Memory B cell (primary cell): ENCODE measurements around the gene SEZ6.

Experiments
- ATAC-seq: fragments of 150-1000 bp; cut with Tn5 transposase; 2 replicates; pipeline ENCODE4 v1.10.0; 2021; ENCODE audit warnings: low read depth, mild to moderate bottlenecking, moderate library complexity
- DNase-seq, 2 donors: peaks; one replicate each; pipeline ENCODE4 v3.0.0; 2022; ENCODE audit warnings: low spot score in 2 of 2
- H3K27ac Mint-ChIP-seq: one replicate; pipeline ENCODE4 v1.8.0; 2022; ENCODE audit warnings: mild to moderate bottlenecking, moderate library complexity, mixed read lengths
- H3K27me3 Mint-ChIP-seq: one replicate; pipeline ENCODE4 v1.8.0; 2022; ENCODE audit warnings: mixed read lengths
- H3K36me3 Mint-ChIP-seq: one replicate; pipeline ENCODE4 v1.8.0; 2022; ENCODE audit warnings: mild to moderate bottlenecking, mixed read lengths
- H3K4me1 Mint-ChIP-seq: one replicate; pipeline ENCODE4 v1.8.0; 2022; ENCODE audit warnings: mixed read lengths
- H3K4me3 Mint-ChIP-seq: one replicate; pipeline ENCODE4 v1.8.0; 2022; ENCODE audit warnings: mild to moderate bottlenecking, moderate library complexity, mixed read lengths
- H3K9me3 Mint-ChIP-seq: one replicate; pipeline ENCODE4 v1.8.0; 2022; ENCODE audit warnings: mixed read lengths

Gene SEZ6

DNA sequence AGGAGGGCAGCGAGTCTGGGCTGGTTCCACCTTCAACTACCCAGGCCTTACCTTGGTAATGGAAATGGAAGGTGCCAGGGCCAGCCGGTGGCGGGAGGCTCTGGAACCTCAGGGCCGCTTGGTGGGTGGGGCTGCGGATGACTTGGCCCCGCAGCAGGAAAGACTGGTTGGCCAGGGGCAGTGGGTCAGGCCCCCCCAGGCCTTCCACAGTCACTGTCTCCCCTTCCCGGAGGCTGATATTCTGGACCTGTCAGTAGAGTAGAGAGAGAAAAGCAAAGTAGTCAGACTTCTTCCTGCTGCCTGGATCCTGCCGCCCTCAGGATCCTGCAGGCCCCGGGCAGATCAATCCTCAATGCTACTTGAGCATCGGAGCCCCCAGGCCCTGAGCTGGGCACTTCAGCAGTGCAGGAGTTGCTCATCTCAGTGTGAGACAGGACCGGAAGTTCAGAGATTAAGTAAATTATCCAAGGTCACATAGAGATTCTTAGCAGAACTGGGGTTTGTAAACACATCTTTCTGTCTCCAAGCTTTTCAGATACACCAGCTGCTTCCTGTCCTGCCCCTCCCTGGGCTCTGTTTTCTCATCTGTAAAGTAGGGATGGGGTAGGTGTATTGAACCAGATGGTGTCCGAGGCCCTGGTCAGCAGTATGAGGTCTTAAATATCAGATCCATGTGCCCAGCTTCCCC is 36.0 kb downstream of the SEZ6 start:
- ATAC-seq = no peak
- Mint-ChIP-seq H3K36me3 (no peaks in the 10 kb centered on the region), H3K4me1 (peaks cover 8% of the 10 kb centered on the region), H3K9me3 (no peaks in the 10 kb centered on the region), H3K4me3 (no peak overlapping the region), H3K27ac (no peak overlapping the region), H3K27me3 (peaks cover 4% of the 10 kb centered on the region)
- DNase-seq = no peak

DNA sequence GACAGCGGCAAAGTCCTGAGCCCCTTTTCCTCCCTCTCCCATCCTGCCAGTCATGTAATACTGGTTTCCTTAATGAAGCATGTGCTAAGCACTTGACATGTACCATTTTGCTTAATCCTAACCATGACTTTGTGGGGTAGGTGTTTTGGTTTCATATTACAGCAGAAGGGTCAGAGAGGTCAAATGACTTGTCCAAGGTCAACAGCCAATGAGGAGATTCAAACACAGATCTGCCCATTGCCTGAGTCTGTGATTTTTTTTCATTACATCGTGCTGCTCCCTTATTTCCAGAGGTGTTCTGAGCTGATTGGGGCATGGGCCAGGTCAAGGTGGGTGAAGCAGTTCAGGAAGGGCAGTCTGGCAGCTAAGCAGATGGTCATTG is 36.9 kb downstream of the SEZ6 start:
- H3K4me3 Mint-ChIP-seq = no peak overlapping the region
- no peaks in the 10 kb centered on the region for H3K36me3 Mint-ChIP-seq
- peaks cover 4% of the 10 kb centered on the region for H3K27me3 Mint-ChIP-seq
- peak overlapping the region; percentile 42 for H3K27ac Mint-ChIP-seq
- no peaks in the 10 kb centered on the region for H3K9me3 Mint-ChIP-seq
- DNase-seq = no peak
- peaks cover 8% of the 10 kb centered on the region for H3K4me1 Mint-ChIP-seq
- ATAC-seq = no peak

DNA sequence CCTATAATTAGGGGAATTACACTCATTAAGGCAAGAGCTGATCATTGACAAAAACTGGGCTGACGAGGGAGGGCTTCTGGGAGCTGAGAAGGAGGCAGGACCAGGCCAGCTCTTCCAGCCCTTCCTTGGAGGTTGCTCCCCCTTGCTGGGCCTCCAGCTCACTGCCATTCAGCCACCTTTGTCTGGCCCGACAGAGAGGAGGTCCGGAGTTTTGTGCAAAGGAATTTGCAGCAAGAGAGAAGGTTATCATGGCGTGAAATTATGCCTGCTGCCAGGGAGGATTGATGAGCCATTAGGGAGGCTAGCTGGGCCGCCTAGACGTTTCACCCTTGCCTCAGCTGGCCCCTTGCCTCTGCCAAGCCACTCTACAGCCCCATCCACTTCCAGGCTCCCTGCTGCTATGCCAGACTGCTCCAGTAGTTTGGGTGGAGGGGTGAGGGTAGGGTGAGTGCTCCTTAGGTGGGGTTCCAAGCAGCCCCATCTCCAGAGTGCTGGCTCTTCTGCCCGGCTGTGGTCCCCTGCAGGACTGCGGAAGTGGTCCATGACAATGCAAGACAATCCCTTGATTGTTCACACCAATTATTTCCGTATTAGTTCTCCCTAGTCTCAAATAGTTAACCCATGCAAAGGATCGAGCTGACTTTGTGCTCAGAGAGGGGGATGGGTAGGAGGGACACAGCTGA is 37.5 kb downstream of the SEZ6 start:
- H3K4me1 Mint-ChIP-seq = peaks cover 8% of the 10 kb centered on the region

DNA sequence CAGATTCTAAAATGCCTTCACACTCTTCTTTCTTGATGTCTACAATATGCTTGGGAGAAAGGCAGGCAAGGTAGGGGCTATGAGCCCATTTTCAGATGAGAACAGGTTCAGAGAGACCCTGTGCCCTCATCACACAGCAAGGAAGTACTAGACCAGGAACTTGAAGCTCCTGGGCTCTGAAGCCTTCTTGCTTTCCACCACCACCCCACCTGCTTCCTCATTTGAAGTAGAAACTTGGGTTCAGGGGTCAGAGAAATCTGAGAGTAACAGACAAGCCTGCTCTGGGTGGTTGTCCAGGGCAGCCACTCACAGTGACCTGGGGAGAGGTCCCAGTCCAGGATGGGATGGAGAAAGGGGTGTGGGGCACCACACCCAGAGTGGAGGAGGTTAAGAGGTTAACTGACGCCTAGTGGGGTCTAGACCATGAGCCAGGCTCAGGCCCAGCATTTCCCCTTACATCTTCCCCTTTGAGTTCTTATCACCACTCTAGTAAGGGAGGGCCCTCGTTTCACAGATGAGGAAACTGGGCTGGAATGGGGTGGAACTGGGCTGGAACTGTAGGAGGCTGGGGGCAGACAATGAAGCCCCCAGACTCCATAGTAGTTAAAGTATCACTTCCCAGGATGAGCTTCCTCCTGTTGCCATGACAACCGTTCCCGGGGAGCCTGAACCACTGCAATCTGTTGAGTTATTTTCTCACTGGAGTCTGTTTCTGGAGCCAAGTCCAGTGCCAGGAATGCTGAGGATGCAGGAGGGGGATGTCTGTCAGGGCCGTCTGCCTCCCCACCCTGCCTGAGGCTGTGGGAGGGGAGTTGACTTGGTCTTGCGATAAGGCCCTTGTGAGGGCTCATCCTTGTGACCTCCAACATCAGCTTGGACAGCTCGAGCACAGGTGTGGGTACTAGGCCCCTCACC is 38.4 kb downstream of the SEZ6 start:
- H3K9me3 Mint-ChIP-seq = no peaks in the 10 kb centered on the region
- peak overlapping the region; percentile 16 for H3K27ac Mint-ChIP-seq
- H3K27me3 Mint-ChIP-seq = peaks cover 11% of the 10 kb centered on the region
- H3K36me3 Mint-ChIP-seq = no peaks in the 10 kb centered on the region
- H3K4me1 Mint-ChIP-seq = peaks cover 8% of the 10 kb centered on the region
- DNase-seq = no peak
- ATAC-seq = peak; percentile 73
- no peak overlapping the region for H3K4me3 Mint-ChIP-seq

More for the DNA sequence above, 37.5 kb downstream of the SEZ6 start:
- no peak for DNase-seq
- peak overlapping the region; percentile 42 for H3K27ac Mint-ChIP-seq
- H3K36me3 Mint-ChIP-seq = no peaks in the 10 kb centered on the region
- H3K9me3 Mint-ChIP-seq = no peaks in the 10 kb centered on the region
- H3K4me3 Mint-ChIP-seq = no peak overlapping the region
- H3K27me3 Mint-ChIP-seq = peaks cover 8% of the 10 kb centered on the region
- no peak for ATAC-seq

DNA sequence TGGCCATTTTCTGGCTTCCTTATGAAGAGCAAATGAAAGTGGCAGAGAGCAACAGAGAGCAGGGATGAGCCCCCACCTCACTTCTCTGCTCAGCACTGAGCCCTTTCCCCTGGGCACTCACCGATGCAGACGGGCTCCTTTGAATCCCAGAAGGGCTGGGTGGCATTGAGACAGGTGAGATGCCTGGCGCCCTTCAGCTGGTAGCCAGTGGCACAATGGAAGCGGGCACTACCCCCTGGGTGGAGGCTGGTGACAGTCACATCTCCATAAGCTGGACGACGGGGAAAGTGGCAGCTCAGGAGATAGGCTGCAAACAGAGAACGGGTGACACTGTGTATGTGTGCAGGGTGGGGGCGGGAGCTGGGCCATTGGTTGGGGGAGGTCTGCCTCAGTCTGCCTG is 42.0 kb downstream of the SEZ6 start:
- H3K9me3 Mint-ChIP-seq = no peaks in the 10 kb centered on the region
- DNase-seq (no peak), ATAC-seq (no peak)
- peaks cover 8% of the 10 kb centered on the region for H3K4me1 Mint-ChIP-seq
- H3K4me3 Mint-ChIP-seq = no peak overlapping the region
- H3K36me3 Mint-ChIP-seq = no peaks in the 10 kb centered on the region
- no peak overlapping the region for H3K27ac Mint-ChIP-seq
- H3K27me3 Mint-ChIP-seq = peaks cover 7% of the 10 kb centered on the region

DNA sequence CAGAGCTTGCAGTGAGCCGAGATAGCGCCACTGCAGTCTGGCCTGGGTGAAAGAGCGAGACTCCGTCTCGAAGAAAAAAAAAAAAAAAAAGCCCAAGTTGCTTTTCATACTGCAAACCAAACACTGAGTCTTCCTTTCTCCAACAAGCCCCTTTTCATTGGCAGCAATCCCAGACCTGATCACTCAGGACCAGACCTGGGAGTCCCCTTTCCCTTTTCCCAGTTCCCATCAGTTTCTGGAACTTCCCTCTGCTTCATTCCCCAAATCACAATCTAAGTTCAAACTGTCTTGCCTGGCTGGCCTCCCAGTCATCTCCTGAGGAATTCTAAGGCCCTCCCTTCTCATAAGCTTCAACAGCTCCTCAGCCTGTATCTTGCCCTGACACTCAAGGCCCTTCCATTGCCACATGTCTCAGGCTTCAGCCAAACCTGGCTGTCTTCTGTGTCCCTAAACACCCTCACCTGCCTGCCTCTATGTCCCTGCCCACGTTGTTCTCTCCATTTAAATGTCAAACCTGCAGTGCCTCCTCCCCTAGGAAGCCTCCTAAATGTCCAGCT is 42.7 kb downstream of the SEZ6 start:
- no peak overlapping the region for H3K27ac Mint-ChIP-seq
- no peak for DNase-seq
- H3K27me3 Mint-ChIP-seq = peaks cover 7% of the 10 kb centered on the region
- H3K4me1 Mint-ChIP-seq = peaks cover 8% of the 10 kb centered on the region
- no peaks in the 10 kb centered on the region for H3K9me3 Mint-ChIP-seq
- no peak for ATAC-seq
- no peak overlapping the region for H3K4me3 Mint-ChIP-seq
- no peaks in the 10 kb centered on the region for H3K36me3 Mint-ChIP-seq

DNA sequence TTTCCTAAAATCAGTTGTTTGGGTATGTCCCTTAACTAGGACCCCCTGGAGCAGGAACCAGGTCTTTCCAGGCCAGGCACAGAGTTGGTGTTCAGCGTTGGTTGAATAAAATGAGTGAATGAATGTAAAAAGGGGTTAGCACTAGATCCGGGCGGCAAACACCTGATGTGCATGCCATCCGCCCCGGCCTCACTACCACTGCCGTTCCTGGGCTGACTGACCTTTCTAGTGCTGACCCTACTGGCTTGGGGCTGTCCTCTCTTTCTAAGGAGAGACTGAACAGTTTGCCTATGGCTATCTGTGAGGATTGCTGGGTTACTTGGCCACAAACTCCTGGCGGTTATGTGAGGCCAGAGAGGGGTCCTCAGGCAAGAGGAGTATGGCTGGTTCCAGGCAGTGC is 44.4 kb downstream of the SEZ6 start:
- ATAC-seq = no peak
- Mint-ChIP-seq H3K36me3 (no peaks in the 10 kb centered on the region), H3K4me3 (no peak overlapping the region)

DNA sequence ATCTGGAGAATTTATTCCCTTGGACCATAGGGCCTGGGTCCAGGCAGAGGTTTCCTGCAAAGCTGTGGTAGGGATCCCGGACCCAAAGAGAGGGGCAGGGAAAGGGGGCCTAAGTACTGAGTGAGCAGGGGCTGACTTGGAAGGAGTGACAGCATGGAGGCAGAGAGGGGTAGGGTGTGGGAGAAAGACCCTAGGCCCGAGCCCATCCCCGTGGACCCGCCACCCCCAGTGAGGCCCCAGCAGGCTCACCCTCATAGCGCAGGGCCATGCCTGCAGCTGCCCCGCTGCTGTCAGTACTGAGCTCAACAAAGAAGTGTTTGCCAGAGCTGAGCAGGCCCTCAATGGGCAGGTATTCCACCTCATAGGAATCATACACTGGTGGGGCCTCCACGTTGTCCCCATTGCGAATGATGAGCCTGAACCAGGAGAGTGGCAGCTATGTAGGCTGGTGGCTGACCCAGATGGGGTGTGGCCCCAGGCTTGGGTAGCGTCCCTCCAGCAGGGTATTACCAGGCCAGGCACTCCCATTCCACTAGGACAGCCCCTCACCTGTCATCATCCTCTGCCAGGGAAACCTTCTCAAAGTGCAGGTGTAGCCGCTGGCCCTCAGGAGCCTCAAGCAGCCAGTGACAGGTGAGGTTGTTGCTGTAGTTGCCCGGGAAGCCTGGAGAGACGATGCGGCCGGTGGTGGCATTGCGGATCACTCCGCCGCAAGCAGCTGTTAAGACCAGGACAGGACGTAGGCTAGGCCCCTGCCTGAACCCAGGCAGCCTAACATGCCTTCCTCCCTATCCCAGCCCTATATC is 45.4 kb downstream of the SEZ6 start:
- ATAC-seq = no peak
- Mint-ChIP-seq H3K27me3 (peaks cover 7% of the 10 kb centered on the region), H3K27ac (no peak overlapping the region)

More for the DNA sequence above, 44.4 kb downstream of the SEZ6 start:
- no peak overlapping the region for H3K27ac Mint-ChIP-seq
- H3K4me1 Mint-ChIP-seq = peaks cover 4% of the 10 kb centered on the region
- no peaks in the 10 kb centered on the region for H3K9me3 Mint-ChIP-seq
- no peak for DNase-seq
- peaks cover 7% of the 10 kb centered on the region for H3K27me3 Mint-ChIP-seq

DNA sequence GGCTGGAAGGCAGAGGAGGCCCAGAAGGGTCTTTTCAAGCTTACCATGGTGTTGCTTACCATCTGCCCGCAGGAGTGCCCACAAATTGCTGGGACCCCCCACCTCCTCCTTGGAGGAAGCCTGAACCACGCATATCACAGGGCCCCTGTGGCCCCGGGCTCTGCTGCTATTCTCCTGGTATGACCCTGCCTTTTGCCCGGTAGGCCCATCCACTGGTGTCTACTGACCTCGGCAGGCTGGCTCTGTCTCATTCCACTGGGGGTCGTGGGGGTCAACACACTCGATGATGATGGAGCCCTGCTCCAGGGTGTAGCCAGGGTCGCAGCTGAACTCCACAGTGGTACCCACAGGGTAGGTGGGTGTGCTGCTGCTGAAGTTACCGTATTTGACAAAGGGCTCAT is 46.4 kb downstream of the SEZ6 start:
- no peaks in the 10 kb centered on the region for H3K4me1 Mint-ChIP-seq
- DNase-seq (no peak), ATAC-seq (no peak)
- no peaks in the 10 kb centered on the region for H3K9me3 Mint-ChIP-seq
- H3K27ac Mint-ChIP-seq = no peak overlapping the region
- H3K27me3 Mint-ChIP-seq = peaks cover 7% of the 10 kb centered on the region
- no peak overlapping the region for H3K4me3 Mint-ChIP-seq
- H3K36me3 Mint-ChIP-seq = no peaks in the 10 kb centered on the region

More for the DNA sequence above, 45.4 kb downstream of the SEZ6 start:
- no peak for DNase-seq
- Mint-ChIP-seq H3K9me3 (no peaks in the 10 kb centered on the region), H3K4me1 (peaks cover 1% of the 10 kb centered on the region), H3K36me3 (no peaks in the 10 kb centered on the region), H3K4me3 (no peak overlapping the region)

DNA sequence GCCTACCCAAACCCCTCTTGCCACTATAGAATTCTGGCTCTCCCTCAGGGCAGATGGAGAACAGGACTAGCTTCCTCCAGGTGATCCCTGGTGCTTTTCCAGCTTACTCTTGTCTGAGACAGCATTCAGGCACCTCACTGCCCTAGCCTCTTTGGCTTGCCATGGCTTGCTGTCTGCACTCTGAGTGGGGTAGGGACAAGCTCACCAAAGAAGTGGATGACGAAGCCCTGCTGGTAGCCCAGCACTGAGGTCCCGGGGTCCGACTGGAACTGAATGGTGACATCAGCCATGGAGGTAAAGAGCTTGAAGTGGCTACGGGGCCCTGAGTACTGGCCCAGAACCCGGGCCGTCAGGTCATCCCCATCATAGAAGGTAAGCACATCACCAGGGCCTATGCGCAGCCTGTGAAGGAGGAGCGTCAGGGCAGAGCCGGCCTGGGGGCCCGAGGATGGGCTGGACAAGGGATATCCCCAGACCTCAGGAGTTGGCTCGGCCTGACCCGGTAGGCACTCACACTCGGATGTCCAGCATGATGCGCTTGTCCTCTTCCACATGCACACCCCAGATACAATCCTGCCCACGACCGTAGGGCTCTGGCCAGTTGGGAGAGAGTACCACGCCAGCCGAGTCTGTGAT is 46.9 kb downstream of the SEZ6 start:
- H3K27me3 Mint-ChIP-seq = peaks cover 7% of the 10 kb centered on the region
- no peak overlapping the region for H3K27ac Mint-ChIP-seq
- ATAC-seq (no peak), DNase-seq (no peak)
- no peaks in the 10 kb centered on the region for H3K36me3 Mint-ChIP-seq
- H3K4me3 Mint-ChIP-seq = no peak overlapping the region
- H3K9me3 Mint-ChIP-seq = no peaks in the 10 kb centered on the region
- H3K4me1 Mint-ChIP-seq = no peaks in the 10 kb centered on the region

DNA sequence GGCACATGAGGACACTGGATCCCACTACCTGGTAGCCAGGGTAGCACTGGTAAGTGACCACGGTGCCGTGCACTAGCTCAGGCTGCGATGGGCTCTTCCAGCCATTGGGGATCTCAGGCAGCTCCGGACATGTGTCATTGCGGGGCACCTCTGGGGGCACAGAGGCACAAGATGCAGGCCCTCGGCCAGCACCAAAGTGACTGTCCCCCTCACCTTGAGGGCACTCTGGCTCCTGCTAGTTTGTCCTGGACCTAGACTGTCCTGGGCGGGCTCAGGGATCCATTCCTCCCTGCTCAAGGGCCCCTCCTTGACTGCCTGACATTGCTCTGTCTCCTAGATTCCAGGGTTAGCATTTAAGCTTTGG is 47.9 kb downstream of the SEZ6 start:
- H3K27me3 Mint-ChIP-seq = no peaks in the 10 kb centered on the region
- DNase-seq (no peak), ATAC-seq (no peak)
- H3K4me1 Mint-ChIP-seq = peaks cover 4% of the 10 kb centered on the region
- no peaks in the 10 kb centered on the region for H3K9me3 Mint-ChIP-seq
- no peak overlapping the region for H3K27ac Mint-ChIP-seq
- no peaks in the 10 kb centered on the region for H3K36me3 Mint-ChIP-seq
- no peak overlapping the region for H3K4me3 Mint-ChIP-seq

DNA sequence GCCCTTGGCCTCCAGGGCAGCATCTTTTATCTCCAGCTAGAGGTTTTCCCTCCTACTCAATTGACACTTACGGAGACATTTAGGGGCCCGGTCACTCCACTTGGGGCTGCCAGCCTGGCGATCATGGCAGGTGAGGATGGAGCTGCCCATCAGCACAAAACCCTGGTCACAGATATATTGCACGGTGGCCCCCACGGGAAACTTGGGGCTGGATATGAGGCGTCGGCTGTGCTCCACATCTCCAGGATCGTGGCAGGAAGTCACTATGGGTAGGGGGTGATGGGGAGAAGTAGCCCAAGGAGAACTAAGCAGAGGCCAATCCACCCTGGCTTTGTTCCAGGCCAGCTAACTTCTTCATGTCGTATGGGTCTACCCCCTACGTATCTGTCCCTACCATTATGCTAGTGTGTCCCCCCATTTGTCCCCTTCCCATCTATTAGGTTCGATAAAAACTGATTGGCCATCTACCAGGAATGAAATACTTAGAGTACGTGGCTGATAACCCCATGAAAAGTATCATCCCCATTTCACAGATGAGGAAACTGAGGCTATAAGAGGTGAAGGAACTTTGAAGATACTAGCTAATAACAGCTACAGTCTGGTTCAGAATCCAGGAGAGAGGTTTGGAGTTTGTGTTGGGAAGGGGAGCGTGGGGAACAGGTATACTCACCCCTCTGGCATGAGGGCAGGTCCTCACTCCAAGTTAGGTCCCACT is 48.4 kb downstream of the SEZ6 start:
- DNase-seq (no peak), ATAC-seq (no peak)
- H3K27ac Mint-ChIP-seq = no peak overlapping the region
- H3K36me3 Mint-ChIP-seq = no peaks in the 10 kb centered on the region
- H3K4me1 Mint-ChIP-seq = peaks cover 4% of the 10 kb centered on the region
- no peak overlapping the region for H3K4me3 Mint-ChIP-seq
- no peaks in the 10 kb centered on the region for H3K27me3 Mint-ChIP-seq
- H3K9me3 Mint-ChIP-seq = no peaks in the 10 kb centered on the region

DNA sequence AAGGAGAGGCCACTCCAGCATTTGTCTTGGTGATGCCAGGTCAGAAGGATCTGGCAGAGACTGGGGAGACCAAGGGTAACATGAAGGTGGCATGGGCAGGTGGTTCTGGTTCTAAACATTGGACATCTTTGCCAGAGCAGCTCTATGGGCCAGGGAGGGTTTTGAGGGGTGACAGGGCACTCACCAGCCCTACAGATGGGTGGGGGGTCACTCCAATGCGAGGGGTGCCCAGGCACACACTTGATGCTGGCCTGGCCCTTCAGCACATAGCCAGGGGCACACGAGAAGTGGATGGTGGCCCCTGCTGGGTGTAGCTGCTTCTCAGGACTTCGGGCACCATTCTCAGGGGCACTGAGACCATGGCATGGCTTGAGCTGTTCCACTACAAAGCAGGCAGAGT is 49.0 kb downstream of the SEZ6 start:
- H3K4me3 Mint-ChIP-seq = no peak overlapping the region
- no peak overlapping the region for H3K27ac Mint-ChIP-seq

More for the DNA sequence above, 49.0 kb downstream of the SEZ6 start:
- no peak for DNase-seq
- ATAC-seq = no peak
- Mint-ChIP-seq H3K36me3 (no peaks in the 10 kb centered on the region), H3K4me1 (peaks cover 4% of the 10 kb centered on the region), H3K9me3 (no peaks in the 10 kb centered on the region), H3K27me3 (no peaks in the 10 kb centered on the region)
